ENCODE results near the gene GRM3.

Gene GRM3

GRCh38 chr7:86790383-86790782, 146.7 kb downstream of the GRM3 start:
- DNase-seq: no peak

GRCh38 chr7:86792260-86792659, 148.6 kb downstream of the GRM3 start:
- DNase-seq: no peak

- DNase-seq: no peak
Measured at GRCh38 chr7:86793136-86793535, 149.4 kb downstream of the GRM3 start.

DNA sequence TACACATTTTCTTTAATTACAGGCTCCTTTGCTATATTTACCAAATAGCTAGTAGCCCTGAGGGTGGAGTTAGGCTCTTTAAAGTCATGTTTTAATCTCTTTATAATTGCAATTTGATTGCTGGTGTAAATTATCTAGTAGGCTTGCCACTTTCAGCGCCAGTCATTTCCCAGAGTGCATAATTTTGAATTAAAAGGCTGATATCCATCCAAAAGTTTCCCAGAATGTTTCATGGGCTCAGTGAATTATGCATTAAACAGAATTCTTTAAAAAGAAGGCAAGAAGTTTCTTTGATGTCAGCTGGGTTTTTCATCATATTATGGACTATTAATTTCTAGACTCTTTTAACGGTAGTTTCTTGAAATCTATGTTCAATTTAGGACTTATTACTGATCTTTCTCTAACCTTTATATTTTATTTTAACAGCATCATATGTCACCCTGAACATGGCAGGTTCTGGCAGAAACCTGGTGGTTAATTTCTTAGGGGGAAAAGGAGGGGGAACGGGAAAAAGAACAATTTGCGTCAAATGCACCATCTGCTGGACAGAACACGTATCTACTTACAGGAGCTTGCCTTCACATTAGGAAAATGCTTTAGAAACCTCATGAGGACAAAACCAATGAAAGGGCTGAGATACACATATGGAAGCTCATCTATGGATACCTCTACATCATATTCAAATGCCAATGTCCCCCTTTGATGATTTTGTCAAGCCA, 171.1 kb downstream of the GRM3 start:
- no peak for DNase-seq

DNA sequence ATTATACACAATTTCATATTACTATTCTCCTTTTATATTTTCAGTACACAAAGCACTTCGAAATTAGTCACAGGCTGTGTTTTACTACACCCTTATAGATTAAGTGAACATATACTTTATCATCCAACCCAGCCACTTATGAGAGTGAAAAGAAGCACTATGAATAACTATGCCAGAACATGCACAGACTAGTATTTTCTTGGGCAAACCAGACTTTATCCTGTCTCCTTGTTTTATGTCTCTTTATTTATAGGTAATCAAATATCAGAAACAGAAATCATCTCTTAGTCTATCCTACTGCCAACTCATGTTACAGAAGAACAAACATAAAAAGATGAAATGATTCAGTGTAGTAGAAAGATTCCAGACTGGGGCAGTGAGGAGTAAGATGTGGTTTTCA, 171.8 kb downstream of the GRM3 start:
- no peak for DNase-seq

- no peak for DNase-seq
Measured at GRCh38 chr7:86818903-86819302, 175.2 kb downstream of the GRM3 start.

DNA sequence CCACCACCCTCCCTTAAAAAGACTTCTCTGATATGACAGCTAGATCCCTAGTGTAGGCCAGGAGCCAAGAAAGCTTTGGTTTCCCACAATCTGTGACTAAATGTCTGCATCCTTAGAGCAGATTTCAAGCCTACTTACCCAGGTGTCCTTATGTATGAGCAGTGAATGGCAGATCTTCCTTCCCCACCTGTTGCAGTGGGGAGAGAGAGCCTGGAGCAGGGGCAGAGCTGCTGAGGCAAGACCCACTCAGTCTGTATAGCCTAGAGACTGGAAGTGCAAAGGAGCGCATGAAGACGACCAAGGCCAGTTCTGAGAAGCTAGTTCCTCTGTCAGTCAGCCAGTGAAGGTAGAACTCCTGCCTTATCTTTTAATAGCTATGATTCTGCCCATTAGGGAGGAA, 180.1 kb downstream of the GRM3 start:
- DNase-seq: no peak

- DNase-seq: no peak
Measured at GRCh38 chr7:86825264-86825663, 181.6 kb downstream of the GRM3 start.

DNA sequence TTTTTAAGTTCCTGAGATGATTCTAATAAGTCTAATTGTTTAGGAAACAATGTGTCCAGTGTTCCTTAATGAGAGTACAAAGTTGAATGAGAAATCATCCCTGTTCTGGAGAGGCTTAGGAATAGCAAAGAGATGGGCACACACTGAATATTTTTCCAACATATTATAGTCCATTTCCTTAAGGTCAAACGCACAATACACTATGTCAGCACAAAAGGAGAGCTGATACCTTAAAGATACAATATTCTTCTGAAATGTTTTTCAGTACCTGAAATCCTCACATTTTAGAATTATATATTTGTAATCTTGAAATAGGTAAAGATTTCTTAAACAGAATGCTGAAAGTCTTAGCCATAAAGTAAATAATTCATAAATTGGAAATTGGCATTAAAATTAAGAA, 183.2 kb downstream of the GRM3 start:
- no peak for DNase-seq

GRCh38 chr7:86833360-86833759, 189.7 kb downstream of the GRM3 start:
- DNase-seq: no peak

DNA sequence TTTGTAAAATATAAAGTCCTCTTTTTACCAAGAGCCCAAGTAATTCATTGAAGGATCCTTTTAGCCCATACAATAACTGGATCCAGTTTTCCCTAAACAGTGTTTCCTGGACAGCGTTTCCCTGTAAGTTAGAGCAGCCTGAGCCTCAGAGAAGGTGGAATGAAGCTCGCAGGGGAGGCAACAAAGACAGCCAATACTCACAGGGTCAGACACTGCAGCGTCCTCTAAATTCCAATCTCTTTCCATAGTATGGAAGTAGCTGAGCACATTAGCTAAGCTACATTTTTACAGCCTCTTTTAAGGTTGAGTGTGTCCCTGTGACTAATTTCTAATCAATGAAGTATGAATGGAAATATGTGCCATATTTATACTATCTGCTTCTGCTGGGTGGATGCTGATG, 193.5 kb downstream of the GRM3 start:
- no peak for DNase-seq

- DNase-seq: no peak
Measured at GRCh38 chr7:86844608-86845007, 200.9 kb downstream of the GRM3 start.

DNA sequence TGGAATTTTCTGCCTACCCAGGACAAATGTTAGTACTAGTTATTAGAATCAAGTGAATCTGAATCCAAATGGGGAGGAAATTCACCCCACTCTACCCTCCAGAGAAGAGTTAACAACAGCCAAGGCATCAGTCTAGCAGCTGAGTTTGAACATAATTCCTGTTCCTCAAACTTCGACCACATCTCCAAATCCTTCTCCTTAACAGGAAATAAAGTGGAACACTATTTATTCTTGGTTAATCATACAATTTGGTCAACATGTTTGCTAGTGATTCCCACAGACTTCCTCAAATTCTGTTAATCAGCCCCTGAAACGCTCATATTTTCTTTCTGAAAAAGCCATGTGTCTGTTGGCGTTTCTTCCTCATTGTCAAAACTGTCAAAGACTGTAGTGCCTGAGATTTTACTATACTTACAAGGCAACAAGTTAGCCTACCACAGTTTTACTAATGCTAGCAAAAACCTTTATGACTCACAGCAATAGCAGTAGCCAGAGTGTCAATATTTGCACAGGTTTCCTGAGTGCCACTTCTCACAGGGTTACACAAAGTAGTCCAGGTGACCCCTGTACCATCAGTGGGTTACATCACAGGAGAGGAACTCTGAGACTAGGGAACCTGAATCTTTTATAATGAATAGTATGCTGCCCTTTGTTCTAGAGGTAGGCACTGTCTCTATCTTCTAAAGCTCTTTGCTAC, 202.9 kb downstream of the GRM3 start:
- DNase-seq: no peak

DNA sequence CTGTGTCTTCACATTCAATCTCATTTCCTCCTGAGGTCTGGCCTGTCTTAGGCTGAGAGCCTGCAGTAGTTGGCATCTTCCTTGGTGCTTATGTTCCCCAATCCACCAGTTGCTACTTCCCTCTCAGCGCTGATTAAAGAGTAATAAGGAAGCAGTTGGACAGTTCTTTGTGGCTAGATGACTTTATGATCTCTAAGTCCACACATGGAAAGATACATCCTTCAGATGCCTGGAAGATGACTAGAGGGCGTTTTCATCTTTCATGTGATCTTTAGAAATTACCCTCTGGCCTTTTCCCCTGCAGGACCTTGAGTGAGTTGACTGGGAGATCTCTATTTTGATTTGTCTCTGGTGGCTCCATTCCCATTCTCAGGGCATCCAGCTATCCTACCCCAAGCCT, 204.5 kb downstream of the GRM3 start:
- no peak for DNase-seq

DNA sequence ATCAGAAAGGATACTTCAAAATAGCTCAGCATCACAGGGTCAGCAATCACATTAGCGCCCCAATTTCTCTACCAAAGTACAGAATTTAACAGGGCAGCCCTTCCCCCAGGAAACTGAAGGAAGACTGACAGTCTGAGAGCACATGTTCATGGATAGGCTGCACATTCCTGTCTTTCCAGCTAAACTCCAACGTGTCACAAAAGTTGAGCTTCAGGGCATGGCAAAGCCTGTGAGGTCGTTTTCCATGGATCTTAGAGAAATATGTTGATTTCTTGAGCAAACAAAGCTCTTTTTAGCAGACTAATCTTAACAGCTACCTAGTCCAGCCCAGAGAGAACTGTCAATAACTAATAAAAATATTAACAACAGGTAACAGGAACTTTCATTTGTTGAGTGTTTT, 207.9 kb downstream of the GRM3 start:
- DNase-seq: no peak

DNA sequence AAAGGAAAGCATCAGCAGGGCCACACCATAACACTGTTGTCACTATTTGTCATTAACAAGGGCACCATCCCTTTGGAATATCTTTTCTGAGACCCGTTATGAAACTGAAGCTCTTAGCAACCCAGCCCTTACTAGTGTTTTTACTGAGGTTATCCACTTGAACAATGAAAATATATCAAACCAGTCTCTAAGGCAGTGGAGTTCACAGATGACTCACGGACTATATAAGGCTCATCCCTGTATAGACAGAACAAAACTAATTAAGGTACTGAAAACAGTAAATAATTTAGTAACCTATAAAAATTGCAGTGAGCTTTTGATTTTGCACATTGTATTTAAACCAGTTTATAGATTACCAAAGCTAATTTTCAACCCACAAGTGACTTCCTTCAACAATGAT, 219.7 kb downstream of the GRM3 start:
- DNase-seq: no peak

DNA sequence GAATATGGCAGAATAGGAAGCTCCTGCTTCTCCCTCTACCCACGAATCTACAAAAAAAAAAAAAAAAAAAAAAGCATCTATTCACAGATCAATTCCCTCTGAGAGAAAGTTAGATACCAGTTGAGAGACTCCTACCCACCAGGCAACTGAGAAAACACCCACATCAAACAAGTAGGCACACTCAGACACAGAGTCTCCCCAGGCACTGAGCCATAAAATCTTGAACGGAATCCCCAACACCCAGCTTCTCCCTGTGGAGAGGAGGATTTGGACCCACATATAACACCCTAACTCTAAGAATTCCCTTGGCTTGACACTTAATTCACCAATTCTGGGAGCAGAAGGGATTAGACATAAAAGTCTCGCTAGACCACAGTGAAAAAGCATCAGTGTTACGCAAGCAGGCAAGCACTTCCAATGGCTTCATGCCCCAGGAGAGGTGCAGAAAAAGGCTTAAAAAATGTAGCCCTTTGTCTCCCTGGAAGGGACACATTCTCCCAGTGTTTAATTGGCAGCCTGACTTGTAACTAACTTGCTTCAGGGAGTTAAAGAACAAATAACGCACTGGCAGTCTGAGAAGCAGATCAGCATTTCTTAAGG, 223.6 kb downstream of the GRM3 start:
- DNase-seq: no peak

GRCh38 chr7:86876146-86876545, 232.4 kb downstream of the GRM3 start:
- DNase-seq: no peak

GRCh38 chr7:86884152-86884551, 240.4 kb downstream of the GRM3 start:
- no peak for DNase-seq

GRCh38 chr7:86889501-86889900, 245.8 kb downstream of the GRM3 start:
- DNase-seq: no peak

- DNase-seq: no peak
Measured at GRCh38 chr7:86898171-86898570, 254.5 kb downstream of the GRM3 start.

GRCh38 chr7:86900886-86901285, 257.2 kb downstream of the GRM3 start:
- DNase-seq: no peak

DNA sequence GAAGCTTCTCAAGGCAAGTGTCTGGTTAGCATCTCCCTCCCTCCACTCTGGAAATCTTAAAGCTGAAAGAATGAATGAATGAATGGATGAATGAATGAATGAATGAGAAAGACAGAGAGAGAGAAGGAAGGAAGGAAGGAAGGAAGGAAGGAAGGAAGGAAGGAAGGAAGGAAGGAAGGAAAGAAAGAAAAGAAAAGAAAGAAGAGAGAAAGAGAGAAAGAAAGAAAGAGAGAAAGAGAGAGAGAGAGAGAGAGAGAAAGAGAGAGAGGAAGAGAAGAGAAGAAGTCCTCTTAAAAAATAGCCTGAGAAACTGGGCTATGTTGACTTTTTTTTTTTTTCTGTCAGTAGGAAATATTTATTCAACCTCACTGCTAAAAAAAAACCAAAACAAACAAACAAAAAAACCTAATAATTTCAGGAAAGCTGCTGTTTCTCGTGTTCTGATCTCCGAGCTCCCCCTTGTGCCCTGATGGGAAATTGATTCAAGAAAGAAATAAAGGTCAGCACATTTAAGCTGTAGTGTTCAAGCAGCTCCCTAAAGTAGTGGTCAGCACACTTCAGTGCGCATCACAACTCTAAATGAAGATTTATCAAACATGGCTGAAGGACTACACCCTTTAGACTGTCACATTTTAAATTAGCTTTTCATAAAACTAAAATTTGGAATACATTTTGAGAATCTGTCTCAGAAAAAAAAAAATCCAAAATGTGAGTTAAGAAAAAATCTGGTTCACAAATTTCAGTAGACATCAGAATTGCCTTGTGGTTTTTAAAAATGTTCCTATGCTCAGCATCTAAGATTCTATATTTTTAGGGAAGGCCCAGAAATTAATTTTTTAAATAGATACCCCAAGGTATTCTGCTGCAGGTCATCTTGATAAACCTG, 261.5 kb downstream of the GRM3 start:
- no peak for DNase-seq

Data from T-helper 1 cell (primary cell).